Activated T-helper 1 cell treated with Interleukin-2 at 50 U/mL for 16 hours (primary cell): ENCODE measurements around the gene LSS.
"Not testable (repeated sequence)": the region's sequence is repeated elsewhere in the genome, so short reads cannot be mapped to it uniquely, and the experiment has no call there.

Experiments used
- DNase-seq: peaks from one replicate; pipeline ENCODE4 v3.0.0-alpha.2; 2020; ENCODE audit warnings: low read depth

The LSS gene

DNA sequence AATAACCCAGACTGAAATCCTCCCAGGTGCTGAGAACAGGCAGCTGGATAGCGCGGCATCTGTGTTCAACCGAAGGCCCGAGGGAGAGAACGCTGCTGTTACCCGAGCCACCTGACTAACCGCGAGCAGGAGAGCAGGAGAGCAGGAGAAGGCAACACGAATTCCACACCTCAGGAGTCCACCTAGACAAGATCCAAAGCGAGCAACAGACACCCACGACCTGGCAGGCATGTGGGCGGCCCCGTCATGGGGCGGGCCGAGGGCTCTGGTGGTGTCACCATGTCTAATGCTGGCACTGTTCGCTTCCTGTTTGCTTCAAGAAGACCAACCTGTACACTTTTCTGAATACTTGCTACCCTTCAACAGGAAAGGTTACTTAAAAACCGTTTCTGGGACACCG is 23.4 kb downstream of the LSS start:
- DNase-seq, result no peak

DNA sequence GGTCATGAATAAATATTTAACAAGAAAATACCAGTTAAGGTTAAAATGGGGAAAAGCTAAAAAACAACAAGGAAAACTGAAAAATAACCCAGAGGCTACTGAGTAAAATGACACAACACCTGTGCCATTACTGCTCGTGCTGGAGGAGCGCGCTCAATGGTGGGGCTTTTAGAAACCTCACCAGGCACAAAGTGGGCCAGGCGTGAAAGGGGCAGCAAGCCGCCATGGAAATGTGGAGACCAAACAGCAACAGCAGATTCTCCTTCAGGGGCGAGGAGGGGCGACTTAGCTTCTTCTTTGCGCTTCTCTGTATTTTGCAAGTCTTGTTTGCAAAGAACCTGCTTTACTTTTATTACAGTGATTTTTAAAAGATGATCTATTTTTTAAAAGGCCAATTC is 25.4 kb downstream of the LSS start:
- no peak for DNase-seq

- no peak for DNase-seq
Observed at GRCh38 chr21:46202592-46203202, 25.9 kb downstream of the LSS start.

DNA sequence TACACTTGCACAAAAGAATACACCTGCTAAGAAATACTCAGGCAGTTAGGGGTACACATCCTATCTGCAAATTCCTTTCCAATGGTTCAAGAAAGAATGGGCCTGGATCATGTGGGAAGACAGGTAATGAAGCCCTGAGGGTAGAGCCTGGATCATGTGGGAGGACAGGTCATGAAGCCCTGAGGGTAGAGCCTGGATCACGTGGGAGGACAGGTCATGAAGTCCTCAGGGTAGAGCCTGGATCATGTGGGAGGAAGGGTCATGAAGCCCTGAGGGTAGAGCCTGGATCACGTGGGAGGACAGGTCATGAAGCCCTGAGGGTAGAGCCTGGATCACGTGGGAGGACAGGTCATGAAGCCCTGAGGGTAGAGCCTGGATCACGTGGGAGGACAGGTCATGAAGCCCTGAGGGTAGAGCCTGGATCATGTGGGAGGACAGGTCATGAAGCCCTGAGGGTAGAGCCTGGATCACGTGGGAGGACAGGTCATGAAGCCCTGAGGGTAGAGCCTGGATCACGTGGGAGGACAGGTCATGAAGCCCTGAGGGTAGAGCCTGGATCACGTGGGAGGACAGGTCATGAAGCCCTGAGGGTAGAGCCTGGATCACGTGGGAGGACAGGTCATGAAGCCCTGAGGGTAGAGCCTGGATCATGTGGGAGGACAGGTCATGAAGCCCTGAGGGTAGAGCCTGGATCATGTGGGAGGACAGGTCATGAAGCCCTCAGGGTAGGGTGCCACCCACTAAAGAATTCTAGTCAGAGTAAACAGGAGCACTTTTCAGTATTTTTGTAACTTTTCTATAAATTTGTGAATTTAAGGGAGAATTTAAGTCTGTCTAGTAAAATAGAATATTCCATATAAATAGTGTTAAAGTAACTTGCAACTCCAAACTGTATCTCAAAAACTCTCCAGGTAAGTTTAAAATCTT is 27.4 kb downstream of the LSS start:
- DNase-seq, result not testable (repeated sequence)

DNA sequence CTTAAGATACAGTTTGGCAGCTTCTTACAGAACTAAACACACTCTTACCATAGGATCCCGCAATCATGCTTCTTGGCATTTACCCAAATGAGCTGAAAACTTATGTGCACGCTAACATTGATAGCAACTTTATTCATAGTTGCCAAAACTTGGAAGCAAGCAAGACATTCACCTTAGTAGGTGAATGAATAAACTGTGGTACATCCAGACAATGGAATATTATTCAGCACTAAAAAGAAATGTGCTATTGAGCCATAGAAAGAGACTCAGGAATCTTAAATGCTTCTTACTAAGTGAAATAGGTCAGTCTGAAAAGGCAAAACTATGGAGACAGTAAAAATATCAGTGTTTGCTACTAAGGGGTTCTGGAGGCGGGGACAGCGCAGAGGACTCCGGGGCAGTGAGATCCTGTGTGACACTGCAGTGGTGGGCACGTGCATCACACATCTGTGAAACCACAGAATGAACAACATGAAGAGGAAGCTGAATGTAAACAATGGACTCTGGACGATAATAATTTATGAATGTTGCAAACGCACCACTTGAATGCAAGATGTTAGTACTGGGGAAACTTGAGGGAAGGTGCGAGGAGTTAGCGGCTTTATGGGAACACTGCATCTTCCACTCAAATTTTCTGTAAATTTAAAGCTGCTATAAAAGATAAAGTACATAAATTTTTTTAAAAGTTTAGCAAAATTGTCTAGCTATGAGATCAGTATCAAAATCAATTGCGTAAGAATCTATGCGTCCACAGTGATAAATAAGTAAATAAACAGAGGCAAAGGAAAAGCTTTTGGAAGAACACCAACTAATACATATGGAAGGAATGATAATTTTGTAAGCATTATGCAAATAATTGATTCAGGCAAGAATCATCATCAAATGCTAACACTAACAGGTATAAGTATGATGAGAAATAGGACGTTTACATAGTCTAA is 28.9 kb downstream of the LSS start:
- no peak for DNase-seq

GRCh38 chr21:46196733-46197132 is 31.8 kb downstream of the LSS start:
- DNase-seq, result no peak

DNA sequence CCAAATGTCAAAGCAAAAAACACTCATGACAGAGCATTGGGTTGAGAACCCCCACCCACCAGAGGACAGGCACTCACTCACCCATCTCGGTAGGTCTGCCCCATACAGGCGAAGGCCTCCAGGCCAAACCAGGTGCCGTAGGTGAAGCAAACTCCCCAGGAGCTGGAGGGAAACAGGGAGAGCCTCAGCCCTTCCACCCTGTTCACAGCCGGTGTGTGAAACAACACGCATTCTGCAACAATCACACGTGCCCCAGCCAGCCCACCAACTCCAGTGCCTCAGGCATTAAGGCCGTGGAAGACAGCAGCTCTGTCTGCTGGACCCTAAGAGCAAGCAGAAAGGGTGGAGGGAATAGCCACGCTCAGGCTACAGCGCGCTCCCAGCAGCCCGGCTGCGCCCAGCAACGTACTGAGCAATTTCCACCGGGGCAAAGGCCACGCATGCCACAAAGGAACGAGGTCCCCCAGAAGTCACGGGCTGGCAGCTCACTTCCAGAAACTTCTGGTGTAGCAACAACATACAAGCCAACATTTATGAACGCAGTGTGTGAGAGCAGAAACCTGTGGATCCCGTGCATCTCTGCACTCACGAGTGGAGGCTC is 32.9 kb downstream of the LSS start:
- no peak for DNase-seq

GRCh38 chr21:46194374-46195334 is 33.9 kb downstream of the LSS start:
- no peak for DNase-seq

DNA sequence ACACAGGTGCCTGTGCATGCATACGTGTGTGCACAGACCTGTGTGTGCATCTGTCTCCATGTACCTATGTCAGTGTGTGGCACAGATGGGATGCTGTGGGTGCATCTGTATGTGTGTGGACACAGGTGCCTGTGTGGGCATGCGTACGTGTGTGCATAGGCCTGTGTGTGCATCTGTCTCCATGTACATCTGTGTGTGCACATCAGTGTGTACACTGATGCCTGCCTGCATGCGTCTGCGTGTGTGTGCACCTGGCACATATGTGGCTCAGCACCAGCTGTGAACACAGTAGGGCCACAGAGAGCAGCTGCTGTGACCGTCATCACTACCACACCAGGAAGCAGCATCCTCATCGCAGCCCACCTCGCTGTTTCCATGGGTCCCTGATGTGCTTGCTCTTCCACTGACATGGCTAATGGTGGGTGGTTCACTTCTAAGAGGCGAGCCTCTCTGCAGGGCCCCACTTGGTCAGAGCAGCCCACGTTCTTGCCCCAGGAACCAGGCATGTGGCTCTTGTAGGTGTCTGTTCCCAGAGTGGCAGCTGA is 34.7 kb downstream of the LSS start:
- DNase-seq, result no peak

DNA sequence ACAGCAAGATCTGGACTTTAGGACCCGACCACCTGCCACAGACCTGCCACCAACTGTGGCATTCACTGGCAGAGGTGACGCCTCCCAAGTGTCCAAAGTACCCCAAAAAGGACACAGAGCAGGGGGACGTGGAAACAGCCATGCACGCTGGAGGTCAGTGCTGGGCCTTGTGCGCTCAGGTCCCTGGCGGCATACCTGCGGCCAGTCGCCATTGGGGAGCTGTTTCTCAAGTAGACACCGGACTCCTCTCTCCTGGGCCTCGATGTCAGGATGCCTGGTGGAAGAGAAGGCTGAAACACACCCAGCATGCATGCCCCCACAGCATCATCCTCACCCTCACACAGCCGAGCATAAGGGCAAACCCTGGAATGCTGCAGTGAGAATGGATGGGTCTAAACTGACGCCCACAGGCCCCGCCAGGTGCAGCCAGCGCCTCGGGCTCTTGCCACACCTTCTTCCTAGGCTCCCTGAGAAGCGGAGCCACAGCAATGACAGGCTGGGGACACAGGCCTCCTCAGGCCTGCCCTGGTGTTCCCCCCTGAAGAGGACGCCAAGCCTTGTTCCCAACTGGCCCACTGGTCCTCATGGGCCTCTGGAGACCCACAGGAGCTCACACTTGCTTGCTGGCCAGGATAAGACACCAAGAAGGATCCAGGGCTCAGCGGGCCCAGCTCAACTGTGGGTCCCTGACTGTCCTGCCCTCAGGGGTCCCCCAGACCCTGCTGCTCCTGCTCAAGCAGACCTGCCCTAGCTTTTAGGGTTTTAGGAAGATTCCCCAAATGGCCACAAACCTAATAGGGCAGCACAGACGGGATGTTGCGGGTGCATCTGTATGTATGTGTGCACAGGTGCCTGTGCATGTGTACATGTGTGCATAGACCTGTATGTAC is 36.6 kb downstream of the LSS start:
- no peak for DNase-seq

- no peak for DNase-seq
Observed at GRCh38 chr21:46191257-46191685, 37.3 kb downstream of the LSS start.

DNA sequence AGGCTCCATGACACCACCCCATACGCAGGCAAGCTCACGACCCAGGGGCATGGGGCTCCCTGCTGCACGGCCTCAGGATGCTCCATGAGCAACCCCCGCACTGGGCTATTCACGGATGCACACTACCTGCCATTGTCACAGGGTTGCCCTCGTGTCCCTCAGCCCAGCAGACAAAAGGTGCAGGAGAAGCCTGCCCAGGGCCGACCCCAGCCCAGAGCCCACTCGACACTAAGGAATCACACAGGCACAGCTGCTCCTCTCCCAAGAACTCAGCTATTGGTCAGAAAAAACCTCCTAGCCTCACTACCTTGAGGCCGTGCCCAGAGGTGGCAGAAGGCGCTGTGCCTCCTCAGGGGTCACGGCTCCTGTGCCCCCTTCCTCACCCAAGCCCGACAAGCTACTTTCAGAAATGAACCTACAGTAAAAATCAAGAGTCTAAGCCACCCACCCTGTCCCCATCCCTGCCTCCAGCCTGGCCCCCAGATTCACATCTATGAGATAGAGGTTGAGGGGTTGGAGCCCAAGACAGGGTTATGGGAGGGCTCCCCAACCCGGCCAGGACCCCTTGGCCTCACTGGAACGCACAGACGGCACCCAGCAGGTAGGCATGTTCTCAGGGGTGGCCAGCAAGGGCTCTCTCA is 38.0 kb downstream of the LSS start:
- no peak for DNase-seq

GRCh38 chr21:46189959-46190490 is 38.5 kb downstream of the LSS start:
- no peak for DNase-seq

DNA sequence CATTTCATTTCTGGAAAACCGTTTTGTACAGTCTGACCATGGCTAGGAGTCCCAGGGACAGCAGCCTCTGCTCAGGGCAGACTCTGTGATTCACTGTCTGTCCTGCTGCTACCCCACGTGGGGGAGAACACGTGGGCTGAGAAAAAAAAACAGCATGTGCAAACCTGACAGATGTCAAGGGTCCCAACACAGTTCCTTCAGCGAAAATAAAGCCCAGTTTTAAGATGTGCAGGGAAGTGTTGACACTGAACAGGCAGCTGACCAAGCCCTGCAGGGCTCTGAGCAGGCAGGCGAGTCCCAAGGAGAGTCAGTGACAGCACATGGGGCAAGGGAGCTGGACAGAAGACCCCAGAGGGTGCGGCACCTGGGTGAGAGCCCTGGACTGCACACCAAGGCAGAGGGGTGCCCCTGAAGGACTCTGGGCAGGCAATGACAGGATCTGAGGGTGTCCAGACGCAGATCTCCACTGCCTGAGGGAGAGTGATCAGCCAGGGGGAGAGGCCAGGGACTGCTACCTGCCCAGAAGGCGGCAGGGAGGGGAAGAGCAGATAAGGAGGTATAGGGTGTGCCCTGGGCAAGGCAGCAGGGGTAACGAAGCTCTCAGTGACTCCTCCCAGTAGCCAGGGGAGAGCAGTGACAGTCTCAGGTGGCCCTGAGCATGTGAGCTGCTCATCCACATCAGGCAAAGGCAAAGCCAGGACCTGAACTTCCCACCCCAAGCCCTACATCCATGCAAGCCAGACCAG is 39.2 kb downstream of the LSS start:
- no peak for DNase-seq

GRCh38 chr21:46188226-46189212 is 40.1 kb downstream of the LSS start:
- DNase-seq, result no peak

DNA sequence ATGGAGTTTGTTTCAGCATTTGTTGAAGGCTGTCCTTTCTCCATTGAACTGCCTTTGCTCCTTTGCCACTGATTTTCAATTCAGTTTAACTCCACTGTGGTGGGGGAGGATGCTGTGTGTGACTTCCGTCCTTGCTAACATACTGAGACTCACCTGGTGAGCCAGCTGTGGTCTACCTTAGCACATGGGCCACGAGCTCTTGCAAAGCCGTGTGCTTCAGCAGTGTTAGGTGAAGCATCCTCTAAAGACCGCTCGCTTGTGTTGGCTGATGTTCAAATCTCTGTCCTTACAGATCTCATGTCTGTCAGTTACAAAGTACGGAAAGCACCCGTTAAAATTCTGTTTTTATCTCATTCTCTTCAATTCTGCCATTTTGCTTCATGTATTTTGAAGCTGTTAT is 40.8 kb downstream of the LSS start:
- no peak for DNase-seq

DNA sequence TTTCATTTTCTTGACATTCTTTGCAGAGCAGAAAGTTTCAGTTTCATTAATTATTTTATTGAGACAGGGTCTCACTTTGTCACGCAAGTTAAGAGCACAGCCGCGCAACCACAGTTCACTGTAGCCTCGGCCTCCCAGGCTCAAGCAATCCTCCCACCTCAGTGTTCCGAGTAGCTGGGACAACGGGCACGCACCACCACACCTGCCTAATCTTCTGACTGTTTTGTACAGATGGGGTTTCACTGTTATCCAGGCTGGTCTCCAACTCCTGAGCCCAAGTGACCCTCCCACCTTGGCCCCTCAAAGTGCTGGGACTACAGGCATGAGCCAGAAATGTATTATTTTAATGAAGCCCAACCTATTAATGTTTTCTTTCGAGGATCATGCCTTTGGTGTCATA is 41.3 kb downstream of the LSS start:
- DNase-seq, result no peak
